IPS DF 4.7 (cell line): ENCODE data around the gene CDC42EP5.

Source experiments
- DNase-seq: peaks from one replicate; pipeline ENCODE4 v3.0.0-alpha.2; 2013; ENCODE audit warnings: low spot score; ENCODE audit errors: extremely low read depth

CDC42EP5 gene

DNA sequence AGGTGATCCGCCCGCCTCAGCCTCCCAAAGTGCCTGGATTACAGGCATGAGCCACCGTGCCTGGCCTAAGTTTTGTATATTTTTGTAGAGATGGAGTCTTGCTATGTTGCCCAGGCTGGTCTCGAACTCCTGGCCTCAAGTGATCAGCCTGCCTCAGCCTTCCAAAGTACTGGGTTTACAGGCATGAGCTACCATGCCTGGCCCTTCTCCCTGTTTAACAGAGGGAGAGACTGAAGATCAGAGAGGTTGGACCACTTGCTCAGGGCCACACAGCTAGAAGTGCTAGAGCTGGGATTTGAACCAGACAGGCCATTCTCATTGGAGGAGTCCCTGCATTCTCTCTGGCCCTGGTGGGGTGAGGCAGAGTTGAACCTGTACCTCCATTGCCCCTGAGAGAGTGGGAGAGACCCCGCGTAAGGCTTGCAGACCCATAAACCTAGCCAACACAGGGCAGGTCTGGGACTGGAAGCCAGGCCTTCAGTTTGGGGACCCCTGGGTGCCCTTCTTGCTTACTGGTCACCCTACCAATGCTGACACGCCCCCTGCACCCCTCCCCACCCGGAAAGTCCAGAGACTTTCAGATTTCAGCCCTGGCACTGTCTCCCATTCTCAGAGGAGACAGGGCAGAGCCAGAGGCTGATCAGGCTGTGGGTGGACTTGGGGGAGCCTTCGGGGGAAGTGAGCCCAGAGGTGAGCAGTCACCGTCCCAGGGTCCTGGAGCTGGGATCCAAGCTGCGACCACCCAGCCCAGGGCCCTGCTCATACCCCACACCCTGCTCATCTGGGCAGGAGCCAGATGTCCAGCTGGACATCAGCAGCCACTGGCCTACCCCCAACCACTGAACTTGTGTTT, 44.5 kb downstream of the CDC42EP5 start:
- DNase-seq, result no peak

DNA sequence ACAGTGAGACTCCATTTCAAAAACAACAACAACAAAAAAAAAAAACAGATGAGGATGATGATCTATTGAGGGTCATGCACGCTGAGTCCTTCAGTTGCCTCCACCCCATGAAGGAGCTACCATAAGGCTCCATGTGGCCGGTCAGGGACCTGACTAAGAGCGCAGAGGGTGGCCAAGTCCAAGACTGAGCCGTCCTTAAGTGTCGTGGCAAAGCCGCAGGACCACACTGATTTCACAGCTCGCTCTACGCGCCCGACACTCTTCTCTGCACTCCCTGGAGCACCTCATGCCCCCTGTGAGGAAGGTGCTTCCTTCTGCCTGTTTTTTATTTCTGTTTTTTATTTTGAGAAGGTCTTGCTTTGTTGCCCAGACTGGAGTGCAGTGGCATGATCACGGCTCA, 45.5 kb downstream of the CDC42EP5 start:
- no peak for DNase-seq

DNA sequence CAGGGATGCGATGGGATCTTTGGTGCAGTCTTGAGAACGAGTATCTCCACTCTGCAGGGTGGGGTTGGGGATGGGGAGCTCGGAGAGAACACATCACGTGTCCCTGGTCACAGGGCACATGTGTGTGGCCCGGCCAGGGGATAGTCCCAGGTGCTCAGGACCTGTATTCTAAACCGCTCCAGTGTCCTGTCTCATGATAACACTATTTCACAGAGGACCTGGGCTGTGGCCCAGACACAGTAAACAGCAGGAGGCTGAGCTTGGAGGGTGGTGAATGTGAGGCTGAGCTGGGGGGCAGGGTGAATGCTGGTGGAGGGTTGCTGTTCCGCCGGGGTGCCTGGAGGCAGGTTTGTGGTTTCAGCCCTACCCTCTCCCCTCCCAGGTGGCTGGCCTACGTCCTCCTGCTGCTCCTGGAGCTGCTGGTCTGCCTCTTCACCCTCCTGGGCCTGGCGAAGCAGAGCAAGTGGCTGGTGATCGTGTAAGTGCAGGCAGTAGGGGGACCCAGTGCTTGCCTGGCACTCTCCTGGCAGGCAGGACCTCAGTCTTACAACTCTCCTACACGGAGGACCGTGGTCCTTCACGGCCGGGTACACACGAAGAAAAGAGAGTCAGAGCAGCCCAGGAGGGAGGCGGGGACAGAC, 46.7 kb downstream of the CDC42EP5 start:
- no peak for DNase-seq

DNA sequence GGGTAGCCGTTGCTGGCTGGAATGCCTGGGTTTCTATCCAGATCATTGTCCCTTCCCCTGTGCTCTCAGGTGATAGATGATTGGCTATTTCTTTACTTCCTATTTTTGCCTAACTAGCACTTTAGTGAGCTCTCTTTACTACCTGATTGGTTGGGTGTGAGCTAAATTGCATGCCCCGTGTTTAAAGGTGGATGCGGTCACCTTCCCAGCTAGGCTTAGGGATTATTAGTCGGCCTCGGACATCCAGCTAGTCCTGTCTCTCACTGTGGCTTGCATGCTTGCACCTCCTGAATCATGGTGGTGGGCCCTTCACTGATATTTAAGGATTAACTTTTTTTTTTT, 47.7 kb downstream of the CDC42EP5 start:
- DNase-seq, result no peak

DNA sequence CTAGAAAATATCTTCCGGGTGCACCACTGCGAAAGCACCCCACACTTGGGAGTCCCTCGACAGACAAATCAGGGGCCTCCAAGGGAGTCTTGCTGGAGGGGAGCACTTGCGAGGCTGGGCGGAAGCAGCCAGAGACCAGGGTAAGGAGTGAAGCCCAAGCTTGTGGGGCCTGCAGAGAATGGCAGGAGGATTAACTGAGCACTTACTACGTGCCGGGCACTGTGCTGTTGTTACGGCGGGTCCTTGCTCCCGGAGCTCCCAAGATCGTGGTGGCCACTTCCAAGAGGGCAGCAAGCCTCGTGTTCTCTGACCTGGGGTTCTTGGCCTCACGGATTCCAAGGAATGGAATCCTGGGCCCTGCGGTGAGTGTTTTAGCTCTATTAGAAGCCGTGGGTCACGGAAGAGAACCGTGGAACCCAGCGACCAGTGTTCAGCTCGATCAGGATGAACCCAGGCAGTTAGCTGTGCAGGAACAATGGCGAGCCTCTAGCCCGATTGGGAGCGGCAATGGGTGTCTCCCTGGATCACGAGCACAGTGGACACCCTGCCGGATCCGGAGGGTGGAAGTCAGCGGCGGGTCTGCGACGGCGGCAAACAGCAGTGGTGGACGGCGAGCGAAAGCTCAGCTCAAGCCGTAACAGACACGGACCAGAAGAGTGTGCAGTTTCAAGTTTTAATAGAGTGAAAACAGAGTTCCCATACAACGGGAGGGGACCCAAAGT, 48.3 kb downstream of the CDC42EP5 start:
- no peak for DNase-seq

DNA sequence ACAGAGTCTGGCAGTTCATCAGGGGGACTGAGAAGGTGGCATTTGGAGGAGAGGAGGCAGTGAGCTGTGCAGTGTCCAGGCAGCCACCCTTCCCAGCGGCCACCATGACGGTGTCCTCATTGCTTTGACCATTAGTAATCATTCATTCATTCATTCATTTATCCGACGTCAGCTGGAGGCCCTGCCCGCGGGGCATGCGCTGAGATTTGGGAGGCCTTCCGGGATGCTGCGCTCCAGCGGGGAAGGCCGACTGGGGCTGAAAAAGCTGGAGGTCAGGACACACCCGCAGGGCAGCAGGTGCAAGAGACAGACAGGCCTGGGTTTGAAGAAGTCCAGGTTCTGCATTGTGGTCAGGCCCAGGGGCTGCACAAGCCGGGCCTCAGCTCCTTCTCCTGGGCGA, 48.9 kb downstream of the CDC42EP5 start:
- no peak for DNase-seq

DNA sequence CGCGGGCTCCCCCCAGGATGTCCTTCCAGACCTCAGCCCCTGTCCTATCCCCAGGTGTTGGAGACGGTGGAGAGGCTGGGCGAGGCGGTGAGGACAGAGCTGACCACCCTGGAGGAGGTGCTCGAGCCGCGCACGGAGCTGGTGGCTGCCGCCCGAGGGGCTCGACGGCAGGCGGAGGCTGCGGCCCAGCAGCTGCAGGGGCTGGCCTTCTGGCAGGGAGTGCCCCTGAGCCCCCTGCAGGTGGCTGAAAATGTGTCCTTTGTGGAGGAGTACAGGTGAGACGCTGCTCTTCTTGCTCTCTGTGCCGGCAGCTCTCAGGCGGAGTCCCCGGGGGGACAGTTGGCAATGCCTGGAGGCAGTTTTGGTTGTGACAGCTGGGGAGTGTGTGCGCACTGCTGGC, 51.0 kb downstream of the CDC42EP5 start:
- no peak for DNase-seq

DNA sequence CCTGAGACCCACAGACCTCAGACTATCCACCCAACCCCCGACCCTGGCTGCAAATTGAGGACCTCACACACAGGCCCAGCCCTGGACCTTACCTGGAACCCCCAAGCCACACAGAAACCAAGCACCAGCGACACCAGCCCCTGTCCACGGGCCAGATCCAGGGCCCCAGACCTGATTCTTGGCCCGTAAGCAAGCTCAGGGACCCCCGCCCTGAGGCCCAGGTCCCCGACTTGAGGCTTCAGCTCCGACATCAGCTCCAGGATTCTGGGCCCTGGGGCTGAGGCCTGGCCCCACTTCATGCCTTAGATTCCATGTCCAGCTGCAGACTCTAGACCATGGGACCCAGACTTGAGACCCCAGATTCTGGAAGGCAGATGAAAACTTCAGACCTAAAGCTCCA, 51.6 kb downstream of the CDC42EP5 start:
- DNase-seq, result no peak

DNA sequence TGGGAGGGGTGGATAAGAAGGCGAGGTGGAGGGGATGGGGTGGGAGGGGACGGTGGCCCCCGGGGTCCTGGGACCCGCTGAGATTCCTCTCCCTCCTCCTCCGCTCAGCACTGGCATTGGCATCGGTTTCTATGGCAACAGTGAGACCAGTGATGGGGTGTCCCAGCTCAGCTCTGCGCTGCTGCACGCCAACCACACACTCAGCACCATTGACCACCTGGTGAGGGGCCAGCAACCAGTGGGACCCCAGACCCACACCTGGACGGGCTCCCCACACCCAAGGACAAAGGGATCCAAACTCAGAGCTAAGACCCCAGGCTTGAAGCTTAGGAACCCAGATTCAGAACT, 52.0 kb downstream of the CDC42EP5 start:
- DNase-seq, result no peak

DNA sequence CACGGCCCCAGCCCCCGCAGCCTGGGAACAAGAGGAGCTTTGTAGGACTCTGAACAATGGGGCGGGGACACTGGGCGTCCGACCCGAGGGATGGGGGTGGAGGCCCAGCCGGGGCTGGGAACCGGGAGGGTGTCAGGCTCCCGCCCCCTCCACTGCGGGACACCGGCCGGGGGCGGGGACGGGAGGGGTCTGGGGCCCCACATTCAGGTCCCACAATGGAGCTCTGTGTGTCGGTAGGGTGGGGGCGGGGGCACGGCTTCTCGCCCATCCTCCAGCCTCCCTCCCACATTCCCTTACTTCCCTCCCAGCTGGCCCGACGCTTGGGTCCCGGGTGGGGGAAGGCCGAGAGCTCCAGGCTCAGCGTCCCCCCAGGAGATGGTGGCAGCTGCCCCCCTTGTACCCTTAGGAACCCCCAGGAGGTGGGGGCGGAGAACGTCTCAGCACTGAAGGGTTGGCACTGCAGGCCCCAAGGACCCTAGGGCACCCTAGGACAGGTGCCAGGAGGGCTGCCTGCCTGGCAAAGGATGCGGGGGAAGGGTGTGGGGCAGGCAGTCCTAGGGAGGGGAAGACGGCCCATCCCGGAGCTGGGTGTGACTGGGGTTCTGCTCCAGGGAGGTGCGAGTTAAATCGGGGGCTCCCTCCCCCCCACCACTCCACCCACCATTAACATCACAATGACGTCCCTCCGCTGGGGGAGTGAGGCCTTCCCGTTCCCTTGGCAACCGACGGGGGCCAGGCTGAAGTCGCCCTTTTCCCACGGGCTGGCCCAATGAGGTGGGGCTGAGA, 52.5 kb downstream of the CDC42EP5 start:
- no peak for DNase-seq

DNA sequence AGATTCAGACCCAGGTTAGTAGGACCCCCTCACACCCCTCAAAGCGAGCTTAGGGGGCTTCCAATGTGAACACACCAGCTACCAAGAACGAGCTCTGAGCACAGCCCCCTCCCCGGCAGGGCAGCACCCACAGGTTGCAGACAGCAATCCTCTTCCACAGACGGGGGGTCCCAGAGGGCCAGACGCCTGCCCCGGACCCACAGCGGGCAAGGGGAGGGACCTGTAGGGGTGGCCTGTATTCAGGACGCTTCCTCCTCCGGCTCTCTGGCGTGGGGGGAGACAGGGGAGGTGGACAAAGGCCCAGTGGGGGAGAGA, 53.1 kb downstream of the CDC42EP5 start:
- DNase-seq, result no peak

DNA sequence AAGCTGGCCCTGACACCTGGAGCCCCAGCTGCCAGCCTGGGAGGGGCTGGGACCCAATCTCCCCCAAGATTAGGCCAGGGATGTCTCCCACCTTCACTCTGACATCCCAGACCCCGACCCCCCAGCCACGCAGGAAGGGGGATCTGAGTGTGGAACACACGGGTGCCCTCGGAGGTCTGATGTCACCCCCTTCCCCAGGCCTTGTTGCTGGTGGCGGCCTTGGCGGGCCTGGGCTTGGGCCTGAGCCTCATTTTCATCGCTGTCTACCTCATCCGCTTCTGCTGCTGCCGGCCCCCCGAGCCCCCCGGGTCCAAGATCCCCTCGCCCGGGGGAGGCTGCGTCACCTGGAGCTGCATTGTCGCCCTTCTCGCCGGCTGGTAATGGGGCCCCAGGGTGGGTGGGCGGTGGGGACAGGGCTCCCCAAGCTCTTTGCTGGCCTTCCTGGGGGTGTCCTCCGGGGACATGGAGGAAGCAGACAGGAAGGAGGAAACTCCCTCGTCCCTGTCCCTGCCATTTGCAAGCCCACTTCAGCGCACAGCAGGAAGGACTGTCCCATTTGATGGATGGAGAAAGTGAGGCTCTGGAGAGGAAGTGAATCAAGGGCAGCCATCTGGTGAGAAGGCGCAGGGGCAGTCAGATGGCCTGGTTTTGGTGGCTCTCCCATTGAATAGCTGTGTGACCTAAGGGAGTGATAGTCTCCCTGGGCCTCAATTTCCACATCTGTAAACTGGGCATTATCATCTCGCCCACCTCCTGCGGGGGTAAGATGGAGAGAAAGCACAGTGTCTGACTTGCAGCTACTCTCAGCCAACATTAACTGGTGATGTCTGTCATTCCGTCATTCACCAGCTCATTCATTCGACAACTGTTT, 53.9 kb downstream of the CDC42EP5 start:
- DNase-seq, result no peak

DNA sequence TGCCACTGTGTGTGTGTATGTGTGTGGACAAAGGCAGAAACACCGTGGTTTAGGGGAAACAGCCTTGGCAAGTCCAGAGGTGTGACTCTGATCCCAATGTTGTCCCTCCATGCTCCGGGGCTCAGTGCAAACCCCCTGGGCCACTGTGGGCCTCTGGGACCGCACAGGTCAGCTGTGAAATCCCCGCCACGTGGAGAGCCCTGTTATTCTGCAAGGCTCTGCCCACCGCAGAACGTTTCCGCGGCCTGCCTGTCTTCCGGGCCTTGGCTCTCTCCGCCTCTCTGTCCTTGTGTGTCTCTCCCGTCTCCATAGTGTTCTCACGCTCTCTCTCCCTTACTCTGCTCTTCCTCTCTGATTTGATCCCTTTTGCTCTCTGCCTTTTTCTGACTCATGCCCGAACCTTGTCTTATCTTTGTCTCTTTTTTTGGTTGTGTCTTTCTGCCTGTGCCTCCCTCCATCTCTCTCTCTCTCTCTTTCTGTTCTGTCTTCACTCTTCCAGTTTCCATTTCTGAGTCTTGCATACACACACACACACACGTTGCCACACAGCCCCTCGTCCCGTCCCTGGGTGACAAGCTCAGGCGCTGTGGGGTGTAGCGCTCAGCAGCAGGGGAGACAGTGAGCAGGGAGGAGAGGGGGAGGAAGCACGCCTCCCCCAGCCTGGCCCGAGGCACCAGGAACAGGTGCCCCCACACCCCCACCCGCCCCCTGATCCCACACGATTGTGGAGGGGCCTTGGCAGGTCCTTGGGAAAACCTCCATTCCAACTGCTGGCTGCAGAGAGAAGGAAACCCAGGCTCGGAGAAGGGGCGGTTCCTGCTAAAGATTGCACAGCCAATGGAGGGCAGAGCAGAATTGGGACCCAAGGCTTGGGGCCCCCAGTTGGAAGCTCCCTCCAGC, 54.8 kb downstream of the CDC42EP5 start:
- DNase-seq, result no peak

DNA sequence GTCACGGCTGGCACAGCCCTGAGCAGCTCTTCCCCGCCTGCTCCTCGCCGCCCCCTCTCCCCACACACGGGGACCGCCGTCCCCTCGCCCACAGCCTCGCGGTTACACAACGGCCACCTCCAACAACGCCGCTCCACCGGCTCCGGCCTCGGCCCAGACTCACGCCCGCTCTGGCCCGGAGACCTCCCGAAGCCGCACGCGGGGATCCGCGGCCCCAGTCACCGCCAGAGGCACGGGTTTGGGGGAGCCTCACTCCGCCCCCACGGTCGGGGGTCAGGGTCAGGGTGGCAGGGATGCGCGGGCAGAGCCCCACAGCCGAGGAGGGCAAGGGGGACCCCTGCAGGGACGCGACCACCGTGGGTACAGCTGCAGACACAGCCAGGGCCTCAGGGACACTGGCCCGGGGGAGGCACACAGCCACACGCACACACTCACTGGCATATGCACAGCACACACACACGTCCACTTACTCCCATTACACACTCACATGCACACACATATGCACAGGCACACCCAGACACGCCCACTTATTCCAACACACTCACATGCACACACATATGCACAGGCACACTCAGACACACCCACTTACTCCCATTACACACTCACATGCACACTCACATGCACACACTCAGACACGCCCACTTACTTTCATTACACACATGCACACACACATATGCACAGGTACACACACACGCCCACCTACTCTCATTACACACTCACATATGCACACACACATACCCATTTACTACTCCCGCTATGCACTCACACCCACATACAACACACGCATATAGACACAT, 56.2 kb downstream of the CDC42EP5 start:
- DNase-seq, result no peak

DNA sequence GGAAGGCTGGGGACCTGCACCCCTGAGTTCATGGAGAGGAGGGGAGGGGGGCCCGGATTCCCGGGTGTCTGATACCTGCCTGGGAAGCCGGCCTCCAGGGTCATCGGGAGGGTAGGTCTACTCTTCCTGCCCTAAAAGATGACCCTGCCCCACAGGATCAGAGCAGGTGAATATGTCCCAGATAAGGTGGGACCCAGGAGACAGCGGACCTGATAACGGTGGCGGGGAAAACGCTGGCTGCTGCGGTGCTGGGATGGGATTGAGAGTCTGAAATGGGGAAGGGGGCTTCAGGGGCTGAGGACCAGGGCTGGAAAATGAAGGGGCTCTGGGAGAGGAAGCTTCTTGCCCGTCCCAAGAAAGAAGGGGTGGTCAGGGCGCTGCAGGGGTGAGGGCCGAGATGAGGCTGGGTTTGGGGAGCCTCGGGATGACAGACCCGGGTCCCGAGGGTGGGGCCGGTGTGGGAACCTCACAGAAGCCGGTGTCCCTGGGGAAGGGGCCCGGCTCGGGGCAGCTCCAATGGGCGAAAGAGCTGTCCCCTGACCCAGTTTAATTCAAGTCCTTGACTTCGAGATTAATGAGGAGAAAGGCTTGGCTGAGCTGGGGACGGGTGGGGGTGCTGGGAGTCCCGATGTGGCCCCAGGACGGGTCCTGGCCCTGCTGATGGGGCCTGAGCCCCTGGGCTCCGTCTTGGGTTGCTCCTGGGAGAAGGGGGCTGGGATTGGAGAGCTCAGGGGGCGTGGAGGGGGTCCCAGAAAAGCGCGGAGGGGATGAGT, 57.0 kb downstream of the CDC42EP5 start:
- DNase-seq, result no peak

DNA sequence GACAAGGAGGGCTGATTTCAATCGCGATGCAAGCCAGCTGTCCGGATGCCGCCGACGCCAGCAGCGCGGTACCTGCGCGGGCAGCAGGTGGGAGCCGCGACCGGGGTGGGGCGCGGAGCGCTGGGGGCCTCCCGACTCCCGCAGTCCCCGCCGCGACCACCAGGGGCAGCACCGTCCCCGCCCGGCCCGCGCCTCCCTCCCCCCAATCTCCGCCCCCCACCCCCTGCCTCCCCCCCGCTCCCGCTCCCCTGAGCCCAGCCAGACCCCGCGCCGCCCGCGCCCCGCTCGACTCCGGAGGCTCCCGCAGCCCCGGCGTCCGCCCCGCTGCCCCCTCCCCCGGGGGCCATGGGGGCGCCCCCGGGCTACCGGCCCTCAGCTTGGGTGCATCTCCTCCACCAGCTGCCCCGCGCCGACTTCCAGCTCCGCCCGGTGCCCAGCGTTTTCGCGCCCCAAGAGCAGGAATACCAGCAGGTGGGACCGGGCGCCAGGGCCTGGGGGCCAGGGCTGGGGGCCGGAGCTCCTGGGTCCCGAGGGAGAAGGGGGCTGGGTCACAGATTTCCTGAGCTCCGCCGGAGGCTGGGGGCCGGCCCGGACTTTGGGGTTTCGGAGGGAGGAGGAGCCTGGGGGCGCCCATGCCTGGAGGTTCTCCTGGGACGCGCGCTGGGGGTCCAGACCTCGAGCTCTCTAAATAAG, 57.7 kb downstream of the CDC42EP5 start, which contains the start of gene TTYH1:
Gene TTYH1 (plus strand): TSS at position 257 of the 693 bp plus-strand sequence. CDS start 89 bp downstream, at position 346.
- no peak for DNase-seq
